GM18858 (cell line): ENCODE results near the gene NEURL2.
A peak's percentile ranks its signal among the peaks of the same experiment; 100 is the strongest.

Experiments used
- ATAC-seq: cut with Tn5 transposase; IDR thresholded peaks from one replicate; pipeline ENCODE4 v1.9.1; 2021; ENCODE audit not compliant: unreplicated experiment

NEURL2 gene

GRCh38 chr20:45920462-45921336 lies 29.7 kb upstream of the NEURL2 start:
- no peak for ATAC-seq

- no peak for ATAC-seq
Observed at GRCh38 chr20:45919542-45920399, 28.8 kb upstream of the NEURL2 start.

- no peak for ATAC-seq
Observed at GRCh38 chr20:45918779-45919537, 27.9 kb upstream of the NEURL2 start.

- no peak for ATAC-seq
Observed at GRCh38 chr20:45918182-45918737, 27.3 kb upstream of the NEURL2 start.

DNA sequence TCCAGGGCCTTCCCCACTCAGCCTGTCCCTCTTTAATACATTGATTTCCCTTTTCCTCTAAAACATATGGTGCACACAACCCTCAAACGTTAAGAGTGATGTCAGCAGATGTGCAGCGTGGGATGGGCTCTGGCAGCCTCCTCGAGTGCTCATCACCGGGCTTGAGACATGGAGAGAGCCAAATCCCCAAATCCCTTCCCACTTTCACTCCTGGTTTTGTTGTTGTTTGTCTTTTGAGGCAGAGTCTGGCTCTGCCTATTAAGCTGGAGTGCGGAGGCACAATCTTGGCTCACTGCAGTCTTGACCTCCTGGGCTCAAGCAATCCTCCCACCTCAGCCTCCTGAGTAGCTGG lies 26.8 kb upstream of the NEURL2 start:
- no peak for ATAC-seq

DNA sequence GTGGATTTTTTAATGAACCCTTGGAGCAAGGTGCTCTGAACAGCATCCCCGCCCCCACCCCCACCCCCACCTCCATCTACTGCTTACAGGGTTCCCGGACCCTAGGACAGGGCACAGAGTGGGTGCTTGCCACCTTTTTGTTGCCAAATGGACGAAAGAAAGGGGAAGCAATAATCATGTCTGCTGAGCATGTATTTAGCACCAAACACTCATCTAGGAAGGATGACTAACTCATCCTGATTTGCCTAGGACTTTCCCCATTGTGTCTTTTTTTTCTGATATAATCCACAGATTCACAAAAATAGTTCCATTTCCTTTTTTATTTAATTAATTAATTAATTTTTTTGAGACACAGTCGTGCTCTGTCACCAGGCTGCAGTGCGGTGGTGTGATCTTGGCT lies 22.1 kb upstream of the NEURL2 start:
- ATAC-seq = no peak

DNA sequence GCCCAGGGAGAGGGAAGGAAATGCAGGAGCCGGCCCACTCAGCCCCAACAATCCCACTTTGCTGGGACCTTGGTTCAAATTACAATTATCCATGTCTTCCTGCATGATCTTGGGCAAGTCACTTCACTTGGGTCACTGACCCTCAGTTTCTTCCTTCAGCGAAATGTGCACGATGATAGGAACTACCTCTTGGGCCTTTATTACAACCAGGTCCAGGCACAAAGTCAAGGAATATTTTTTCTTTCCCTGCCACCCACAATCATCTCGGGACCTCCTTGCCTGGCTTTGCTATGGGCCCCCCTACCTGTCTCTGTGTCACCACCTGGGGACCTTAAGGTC lies 21.3 kb upstream of the NEURL2 start:
- ATAC-seq = no peak

GRCh38 chr20:45911486-45912343 lies 20.7 kb upstream of the NEURL2 start, which contains the start of gene PLTP:
PLTP (minus strand) TSS chr20:45912155; CDS start chr20:45911452, 703 bp downstream.
- no peak for ATAC-seq

GRCh38 chr20:45910670-45911485 lies 19.9 kb upstream of the NEURL2 start:
- ATAC-seq = peak; percentile 73

- ATAC-seq = no peak
Observed at GRCh38 chr20:45909817-45910669, 19.0 kb upstream of the NEURL2 start.

GRCh38 chr20:45909336-45909808 lies 18.4 kb upstream of the NEURL2 start:
- ATAC-seq = no peak

DNA sequence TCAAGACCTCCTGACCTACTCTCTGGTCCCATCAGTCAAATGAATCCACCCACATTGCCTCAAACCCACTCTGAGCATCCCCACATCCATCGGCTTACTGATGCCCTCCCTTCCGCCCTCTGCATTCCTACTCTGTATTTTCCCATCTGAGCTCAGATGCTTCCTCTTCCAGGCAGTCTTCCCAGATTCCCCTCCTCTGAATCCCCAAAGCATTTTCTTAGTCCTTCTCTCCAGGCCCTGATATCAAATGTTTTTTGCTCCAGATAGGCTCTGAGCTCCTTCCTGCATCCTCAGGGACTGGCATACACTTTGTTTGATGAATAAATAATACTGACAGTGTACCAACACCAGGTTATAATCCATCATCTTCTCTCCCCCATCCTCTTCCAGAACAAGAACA lies 17.1 kb upstream of the NEURL2 start:
- ATAC-seq = no peak

DNA sequence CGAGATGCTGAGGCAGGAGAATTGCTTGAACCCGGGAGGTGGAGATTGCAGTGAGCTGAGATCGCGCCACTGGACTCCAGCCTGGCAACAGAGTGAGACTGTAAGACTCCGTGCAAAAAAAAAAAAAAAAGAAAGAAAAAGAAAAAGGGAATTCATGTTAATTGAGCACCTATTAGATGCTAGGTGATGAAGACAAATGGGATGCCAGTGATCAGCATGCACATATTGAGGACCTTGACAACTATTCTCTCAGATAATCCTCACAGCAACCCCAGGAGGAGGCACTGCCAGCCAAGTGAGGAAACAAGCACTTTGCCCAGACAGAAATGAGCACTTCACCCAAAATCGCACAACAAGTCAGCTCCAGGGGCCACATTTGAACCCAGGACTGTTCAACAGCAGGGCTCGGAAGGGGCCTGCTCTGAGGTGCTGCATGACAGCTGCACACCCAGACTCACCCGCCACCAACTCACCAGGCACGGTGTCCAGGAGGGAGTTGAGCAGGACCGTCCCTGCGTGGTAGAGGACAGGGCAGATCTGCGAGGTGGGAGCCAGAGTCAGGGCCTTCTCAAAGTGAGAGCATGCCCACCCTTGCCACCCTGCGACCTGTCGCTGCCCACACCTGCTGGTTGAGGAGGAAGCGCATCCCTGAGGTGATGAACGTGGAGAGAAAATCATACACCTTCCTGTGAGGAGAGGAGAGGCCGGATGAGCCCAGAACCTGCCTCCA lies 16.4 kb upstream of the NEURL2 start:
- ATAC-seq = no peak

GRCh38 chr20:45905505-45906079 lies 14.6 kb upstream of the NEURL2 start:
- no peak for ATAC-seq

GRCh38 chr20:45904583-45905504 lies 13.8 kb upstream of the NEURL2 start:
- ATAC-seq = no peak

- ATAC-seq = no peak
Observed at GRCh38 chr20:45902199-45902701, 11.2 kb upstream of the NEURL2 start.
